Activated CD8-positive, alpha-beta T cell treated with anti-CD3 and anti-CD28 coated beads for 36 hours (primary cell): ENCODE results near the gene DGCR2. TPM values are rescaled to one million over a fixed set of nuclear protein-coding genes. Genes with fewer than 3 reads are reported as not detected.

ENCODE experiments used
- ATAC-seq: fragments of 200-7000 bp; cut with Tn5 transposase; one replicate; pipeline ENCODE4 v1.10.0; 2021; ENCODE audit warnings: mild to moderate bottlenecking, moderate library complexity
- CTCF ChIA-PET: fragments of 350-600 bp; sonication (Branson Sonifier 250); formaldehyde crosslinking; loops from one replicate; lab custom pipeline; 2021; ENCODE audit warnings: antibody characterized with exemption; lab: Charles Lee
- POLR2A ChIA-PET: fragments of 350-600 bp; sonication (Branson Sonifier 250); formaldehyde crosslinking; loops from one replicate; lab custom pipeline; 2021; ENCODE audit warnings: antibody characterized with exemption; lab: Charles Lee
- DNase-seq: peaks from one replicate; pipeline ENCODE4 v3.0.0-alpha.2; 2020
- H3K27ac Mint-ChIP-seq: one replicate; pipeline ENCODE4 v1.8.0; 2021; ENCODE audit warnings: mild to moderate bottlenecking, mixed read lengths
- H3K27me3 Mint-ChIP-seq: one replicate; pipeline ENCODE4 v1.8.0; 2021; ENCODE audit warnings: mixed read lengths
- H3K36me3 Mint-ChIP-seq: one replicate; pipeline ENCODE4 v1.8.0; 2021; ENCODE audit warnings: low read depth, mixed read lengths
- H3K4me1 Mint-ChIP-seq: one replicate; pipeline ENCODE4 v1.8.0; 2021; ENCODE audit warnings: low read depth, mixed read lengths
- H3K4me3 Mint-ChIP-seq: one replicate; pipeline ENCODE4 v1.8.0; 2021; ENCODE audit warnings: mild to moderate bottlenecking, moderate library complexity, mixed read lengths
- H3K9me3 Mint-ChIP-seq: one replicate; pipeline ENCODE4 v1.8.0; 2021; ENCODE audit warnings: mixed read lengths
- intact Hi-C: fragments of 100-400 bp; cut with micrococcal nuclease; formaldehyde crosslinking; loops from one replicate; pipeline ENCODE4 v1.10.0; 2022
- total RNA-seq, 2 experiments: library from RNA; stranded (reverse); gene quantifications; one replicate each; pipeline ENCODE4 v1.2.3, GENCODE V29; 2021
- TF ChIP-seq, protein P1 (sequence below): fragments of 200-600 bp; IDR thresholded peaks from one replicate; pipeline ENCODE4 v1.8.0; 2022; ENCODE audit warnings: antibody characterized with exemption, mild to moderate bottlenecking

DGCR2 gene
- total RNA-seq, 2 experiments from 2014 or later, result 18.0 to 20.0 TPM

DNA sequence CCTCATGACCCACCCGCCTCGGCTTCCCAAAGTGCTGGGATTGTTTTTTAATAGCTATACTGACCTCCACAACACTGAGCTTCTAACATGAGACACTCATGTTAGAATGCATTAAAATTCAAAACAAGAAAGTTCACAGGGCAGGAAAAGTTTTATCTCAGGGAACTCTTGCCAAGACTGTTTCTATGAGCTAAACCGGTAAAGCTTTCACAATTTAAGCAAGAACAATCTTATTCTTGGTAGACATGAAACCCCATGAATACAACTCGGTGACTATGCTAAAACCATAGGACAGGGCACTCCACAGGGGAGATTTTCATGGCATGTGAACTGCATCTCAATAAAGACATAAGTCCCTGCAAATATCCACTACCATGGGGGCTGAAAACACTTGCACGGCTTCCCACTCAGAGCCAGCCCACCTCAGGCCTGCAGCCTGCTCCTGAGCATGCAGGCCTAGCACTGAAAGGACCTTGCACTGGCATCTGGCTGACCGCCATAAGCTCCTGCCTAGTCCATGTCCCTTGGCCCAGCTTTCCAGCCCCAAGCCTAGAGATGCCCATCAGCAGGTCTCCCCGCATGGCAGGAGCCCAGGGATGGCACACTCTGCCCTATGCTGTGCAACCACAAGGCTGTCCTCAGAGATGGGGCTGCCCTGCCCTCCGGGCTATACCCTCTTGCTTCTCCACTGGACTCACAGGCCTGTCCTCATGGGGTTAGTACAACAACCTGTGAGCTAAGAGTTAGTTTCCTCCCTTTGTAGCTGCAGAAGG, 58.4 kb downstream of the DGCR2 start:
- H3K9me3 Mint-ChIP-seq, result no peaks in the 10 kb centered on the region
- ChIA-PET POLR2A (no interaction called here), CTCF (interaction anchor here (1.3 to 2.0 kb wide), 2 partner anchors 9 to 33 kb away, joined by 3 to 6 read pairs; no protein-coding TSS in a partner anchor)
- DNase-seq (no peak), ATAC-seq (no peak)
- no peaks in the 10 kb centered on the region for H3K27me3 Mint-ChIP-seq
- H3K36me3 Mint-ChIP-seq, result peaks cover 20% of the 10 kb centered on the region
- TF ChIP-seq, protein P1, sequence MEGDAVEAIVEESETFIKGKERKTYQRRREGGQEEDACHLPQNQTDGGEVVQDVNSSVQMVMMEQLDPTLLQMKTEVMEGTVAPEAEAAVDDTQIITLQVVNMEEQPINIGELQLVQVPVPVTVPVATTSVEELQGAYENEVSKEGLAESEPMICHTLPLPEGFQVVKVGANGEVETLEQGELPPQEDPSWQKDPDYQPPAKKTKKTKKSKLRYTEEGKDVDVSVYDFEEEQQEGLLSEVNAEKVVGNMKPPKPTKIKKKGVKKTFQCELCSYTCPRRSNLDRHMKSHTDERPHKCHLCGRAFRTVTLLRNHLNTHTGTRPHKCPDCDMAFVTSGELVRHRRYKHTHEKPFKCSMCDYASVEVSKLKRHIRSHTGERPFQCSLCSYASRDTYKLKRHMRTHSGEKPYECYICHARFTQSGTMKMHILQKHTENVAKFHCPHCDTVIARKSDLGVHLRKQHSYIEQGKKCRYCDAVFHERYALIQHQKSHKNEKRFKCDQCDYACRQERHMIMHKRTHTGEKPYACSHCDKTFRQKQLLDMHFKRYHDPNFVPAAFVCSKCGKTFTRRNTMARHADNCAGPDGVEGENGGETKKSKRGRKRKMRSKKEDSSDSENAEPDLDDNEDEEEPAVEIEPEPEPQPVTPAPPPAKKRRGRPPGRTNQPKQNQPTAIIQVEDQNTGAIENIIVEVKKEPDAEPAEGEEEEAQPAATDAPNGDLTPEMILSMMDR, result no peak
- H3K27ac Mint-ChIP-seq, result no peak overlapping the region
- H3K4me3 Mint-ChIP-seq, result no peak overlapping the region
- intact Hi-C loops, result no loop called here
- peaks cover 3% of the 10 kb centered on the region for H3K4me1 Mint-ChIP-seq

DNA sequence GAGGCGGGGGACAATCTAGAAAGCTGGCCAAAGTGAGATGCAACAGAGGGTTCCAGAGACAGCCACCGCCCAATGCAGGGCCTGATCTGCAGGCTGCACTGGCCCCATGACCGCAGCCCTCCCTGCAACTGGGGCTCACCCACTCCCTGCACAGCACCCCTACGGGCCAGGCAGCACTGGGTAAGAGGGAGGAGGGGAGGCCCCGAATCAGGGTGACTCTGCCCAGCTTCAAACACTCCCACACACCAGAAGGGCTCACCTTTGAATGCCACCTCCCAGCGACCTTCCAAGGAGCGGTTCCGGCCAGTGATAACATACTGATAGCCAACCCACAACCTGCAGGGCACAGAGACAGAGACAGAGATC, 59.3 kb downstream of the DGCR2 start:
- H3K27ac Mint-ChIP-seq, result peak overlapping the region; percentile 8
- no peaks in the 10 kb centered on the region for H3K9me3 Mint-ChIP-seq
- intact Hi-C loops, result no loop called here
- DNase-seq (no peak), ATAC-seq (no peak)
- no peaks in the 10 kb centered on the region for H3K27me3 Mint-ChIP-seq
- peaks cover 3% of the 10 kb centered on the region for H3K4me1 Mint-ChIP-seq
- peaks cover 22% of the 10 kb centered on the region for H3K36me3 Mint-ChIP-seq
- ChIA-PET CTCF (interaction anchor here (1.3 to 2.0 kb wide), 2 partner anchors 10 to 34 kb away, joined by 3 to 6 read pairs; no protein-coding TSS in a partner anchor), POLR2A (no interaction called here)
- H3K4me3 Mint-ChIP-seq, result no peak overlapping the region
- TF ChIP-seq, protein P1, result no peak

- ChIA-PET POLR2A (no interaction called here), CTCF (interaction anchor here (2.0 kb wide), 1 partner anchor 11 kb away, joined by 6 read pairs; no protein-coding TSS in a partner anchor)
- H3K4me3 Mint-ChIP-seq, result no peak overlapping the region
- peaks cover 3% of the 10 kb centered on the region for H3K4me1 Mint-ChIP-seq
- DNase-seq (no peak), ATAC-seq (no peak)
- no peaks in the 10 kb centered on the region for H3K9me3 Mint-ChIP-seq
- no peaks in the 10 kb centered on the region for H3K27me3 Mint-ChIP-seq
- TF ChIP-seq, protein P1, result no peak
- intact Hi-C loops, result no loop called here
- H3K36me3 Mint-ChIP-seq, result peaks cover 22% of the 10 kb centered on the region
- H3K27ac Mint-ChIP-seq, result peak overlapping the region; percentile 8
Observed at GRCh38 chr22:19062139-19062942, 59.9 kb downstream of the DGCR2 start.

- no peak for ATAC-seq
- DNase-seq, result no peak
- CTCF ChIA-PET, result interaction anchor here (2.0 kb wide), 1 partner anchor 11 kb away, joined by 6 read pairs; no protein-coding TSS in a partner anchor
- H3K36me3 Mint-ChIP-seq, result peaks cover 22% of the 10 kb centered on the region
- intact Hi-C loops, result no loop called here
- H3K4me1 Mint-ChIP-seq, result peaks cover 3% of the 10 kb centered on the region
- POLR2A ChIA-PET, result no interaction called here
- TF ChIP-seq, protein P1, result no peak
- no peak overlapping the region for H3K4me3 Mint-ChIP-seq
- H3K9me3 Mint-ChIP-seq, result no peaks in the 10 kb centered on the region
- no peak overlapping the region for H3K27ac Mint-ChIP-seq
- H3K27me3 Mint-ChIP-seq, result no peaks in the 10 kb centered on the region
Observed at GRCh38 chr22:19061471-19062138, 60.6 kb downstream of the DGCR2 start.
